K562 (cell line): ENCODE measurements around the gene FADS6. TPM values are rescaled to one million over a fixed set of nuclear protein-coding genes. Genes with fewer than 3 reads are reported as not detected.

Experiments used
- ATAC-seq: fragments of 200-7000 bp; cut with Tn5 transposase; 3 replicates; pipeline ENCODE4 v1.9.1; 2020; ENCODE audit warnings: moderate library complexity
- BruUV-seq: library from RNA; stranded (reverse); fragments of 400-500 nt; replicated peaks from 2 replicates; lab custom pipeline; 2021; lab: Mats Ljungman, UMichigan
- CTCF ChIA-PET: fragments of 300-600 bp; formaldehyde crosslinking; extraction: SDS; loops from one replicate; lab custom pipeline; 2021; ENCODE audit warnings: low intra/inter-chr PET ratio; lab: Yijun Ruan, JAX
- POLR2A ChIA-PET: fragments of 300-600, 350-650 bp; sonication (Branson Sonifier 250); formaldehyde crosslinking; extraction: SDS; loops from one replicate; lab custom pipeline; 2021; ENCODE audit warnings: antibody characterized with exemption, inconsistent platforms; lab: Yijun Ruan, JAX
- DNase-seq, 4 experiments: peaks; one replicate each; pipeline versions ENCODE4 v3.0.0 to v3.0.0-alpha.2; 2011 to 2018; ENCODE audit warnings: low spot score in 3 of 4, mixed read lengths in 3 of 4; ENCODE audit errors: extremely low read depth in 1 of 4
- FAIRE-seq: peaks from 2 replicates; lab custom pipeline; 2011; peaks lifted over from hg19 to GRCh38; lab: Jason Lieb, UNC
- H2AFZ ChIP-seq: 2 replicates; pipeline ENCODE4 v1.6.0; 2011; ENCODE audit warnings: low read depth, low read length, control low read depth, inconsistent platforms
- H3K27ac ChIP-seq: fragments of 200-600 bp; 3 replicates; pipeline ENCODE4 v1.8.0; 2011; ENCODE audit warnings: low read depth, mild to moderate bottlenecking, control low read depth, inconsistent platforms, low read length, moderate library complexity, mixed read lengths; ENCODE audit errors: extremely low read depth
- H3K27me3 ChIP-seq, 2 experiments: fragments of 300-600 bp in 1 of 2; 2 replicates in 1 of 2; 3 replicates in 1 of 2; pipeline versions ENCODE4 v1.6.0 to v1.8.0; 2011; ENCODE audit warnings: inconsistent platforms in 2 of 2, low read length in 2 of 2, mild to moderate bottlenecking in 1 of 2, mixed read lengths in 1 of 2, moderate library complexity in 1 of 2; ENCODE audit not compliant: control insufficient read depth in 2 of 2, insufficient read depth in 2 of 2
- H3K36me3 ChIP-seq: fragments of 300-600 bp; 3 replicates; pipeline ENCODE4 v1.8.0; 2011; ENCODE audit warnings: mild to moderate bottlenecking, low read length, inconsistent platforms; ENCODE audit not compliant: control insufficient read depth, insufficient read depth
- H3K4me1 ChIP-seq, 2 experiments: fragments of 200-600 bp in 1 of 2; replicated peaks in 1 of 2; 2 replicates in 1 of 2; 3 replicates in 1 of 2; pipeline versions ENCODE4 v1.5.1 to v1.8.0; 2011; ENCODE audit warnings: inconsistent platforms in 2 of 2, low read length in 2 of 2, mild to moderate bottlenecking in 1 of 2, mixed read lengths in 1 of 2, moderate library complexity in 1 of 2; ENCODE audit not compliant: control insufficient read depth in 2 of 2, insufficient read depth in 2 of 2
- H3K4me2 ChIP-seq: 2 replicates; pipeline ENCODE4 v1.6.1; 2011; ENCODE audit warnings: low read length, control low read depth, inconsistent platforms, mixed read lengths; ENCODE audit not compliant: insufficient read depth
- H3K4me3 ChIP-seq: fragments of 200-600 bp; sonication (generic), shearing (Covaris generic); 2 replicates; pipeline ENCODE4 v1.5.1; 2016; ENCODE audit warnings: control low read depth, inconsistent platforms
- H3K79me2 ChIP-seq: fragments of 200-600 bp; 3 replicates; pipeline ENCODE4 v1.8.0; 2011; ENCODE audit warnings: low read length, inconsistent platforms; ENCODE audit not compliant: control insufficient read depth, insufficient read depth
- H3K9ac ChIP-seq, 2 experiments: 2 replicates each; pipeline versions ENCODE4 v1.6.0 to v1.6.1; 2011; ENCODE audit warnings: low read depth in 2 of 2, low read length in 2 of 2, control low read depth in 1 of 2, inconsistent platforms in 1 of 2, mild to moderate bottlenecking in 1 of 2, mixed read lengths in 1 of 2; ENCODE audit not compliant: insufficient read depth in 1 of 2
- H3K9me1 ChIP-seq: one replicate; pipeline ENCODE4 v1.6.0; 2011; ENCODE audit warnings: inconsistent platforms, mild to moderate bottlenecking, low read length, moderate library complexity; ENCODE audit not compliant: control insufficient read depth, insufficient read depth
- H3K9me3 ChIP-seq: replicated peaks from 2 replicates; pipeline ENCODE4 v1.5.1; 2011; ENCODE audit warnings: low read depth, low read length, inconsistent platforms; ENCODE audit not compliant: control insufficient read depth, insufficient read depth
- H4K20me1 ChIP-seq: replicated peaks from 2 replicates; pipeline ENCODE4 v1.6.1; 2011; ENCODE audit warnings: low read length, inconsistent platforms, mixed read lengths; ENCODE audit not compliant: control insufficient read depth, insufficient read depth
- ARID1B ChIP-seq: fragments of 450-650 bp; IDR thresholded peaks from 2 replicates; pipeline ENCODE4 v1.6.1; 2016; ENCODE audit warnings: antibody characterized with exemption, mild to moderate bottlenecking, inconsistent platforms
- ATF3 ChIP-seq, 2 experiments: fragments of 450-650 bp in 1 of 2; sonication (generic) in 1 of 2; formaldehyde crosslinking in 1 of 2; IDR thresholded peaks in 1 of 2; conservative IDR thresholded peaks in 1 of 2; 2 replicates each; pipeline versions ENCODE4 v1.6.1 to v1.8.1; 2016 to 2023; ENCODE audit warnings: mild to moderate bottlenecking in 2 of 2, moderate library complexity in 2 of 2, inconsistent platforms in 1 of 2, missing genetic modification reagents in 1 of 2
- E2F3 ChIP-seq: fragments of 250-450 bp; sonication (Bioruptor Pico); IDR thresholded peaks from 2 replicates; pipeline ENCODE4 v1.4.0; 2020; ENCODE audit warnings: mild to moderate bottlenecking
- HDAC1 ChIP-seq, 2 experiments: fragments of 450-650 bp; IDR thresholded peaks; 2 replicates each; pipeline ENCODE4 v1.6.1; 2016 to 2017; ENCODE audit warnings: inconsistent platforms in 1 of 2, mild to moderate bottlenecking in 1 of 2, moderate library complexity in 1 of 2
- ID3 ChIP-seq, 2 experiments: fragments of 250-450 bp in 1 of 2; fragments of 450-650 bp in 1 of 2; sonication (Bioruptor Pico) in 1 of 2; IDR thresholded peaks; 2 replicates each; pipeline versions ENCODE4 v1.6.1 to v1.8.0; 2016 to 2021; ENCODE audit warnings: mild to moderate bottlenecking in 2 of 2, moderate library complexity in 2 of 2, missing compliant biosample characterization in 1 of 2, missing genetic modification characterization in 1 of 2
- IRF9 ChIP-seq: fragments of 450-650 bp; IDR thresholded peaks from 2 replicates; pipeline ENCODE4 v1.6.1; 2016; ENCODE audit warnings: missing biosample characterization, missing genetic modification characterization
- JUND ChIP-seq, 2 experiments: IDR thresholded peaks; 2 replicates in 1 of 2; 3 replicates in 1 of 2; pipeline ENCODE4 v1.6.1; 2011; ENCODE audit warnings: borderline replicate concordance in 2 of 2, low read depth in 2 of 2, low read length in 2 of 2, improper control_type of control experiment in 1 of 2, missing biosample characterization in 1 of 2, missing genetic modification characterization in 1 of 2, missing genetic modification reagents in 1 of 2
- MLX ChIP-seq, 2 experiments: fragments of 450-650 bp in 1 of 2; sonication (generic) in 1 of 2; formaldehyde crosslinking; conservative IDR thresholded peaks; 2 replicates each; pipeline versions ENCODE4 v1.4.0 to v1.8.1; 2020 to 2022; ENCODE audit warnings: mild to moderate bottlenecking in 1 of 2, missing genetic modification reagents in 1 of 2
- NCOA2 ChIP-seq, 2 experiments: fragments of 450-650 bp; IDR thresholded peaks; 2 replicates each; pipeline ENCODE4 v1.6.1; 2018; ENCODE audit warnings: mild to moderate bottlenecking in 2 of 2, moderate library complexity in 1 of 2; ENCODE audit not compliant: partially characterized antibody in 2 of 2
- SRF ChIP-seq, 2 experiments: fragments of 250-450, 450-650 bp in 1 of 2; sonication (Bioruptor Pico) in 1 of 2; sonication (generic) in 1 of 2; formaldehyde crosslinking; IDR thresholded peaks; 2 replicates each; pipeline versions ENCODE4 v1.5.0 to v1.5.1; 2020 to 2022; ENCODE audit warnings: mild to moderate bottlenecking in 1 of 2, missing genetic modification reagents in 1 of 2
- ZNF408 ChIP-seq: fragments of 250-450 bp; sonication (Bioruptor Pico); IDR thresholded peaks from 2 replicates; pipeline ENCODE4 v1.4.0; 2020; ENCODE audit warnings: low read depth, mild to moderate bottlenecking, moderate library complexity
- ZNF561 ChIP-seq: fragments of 450-650 bp; formaldehyde crosslinking; conservative IDR thresholded peaks from 2 replicates; pipeline ENCODE4 v1.4.0; 2020; ENCODE audit warnings: mild to moderate bottlenecking, moderate library complexity
- WGBS: fragments of 100-300 bp; shearing (Covaris generic); methylation state at CpG from one replicate; pipeline ENCODE4 v1.1.6; 2016; ENCODE audit warnings: low coverage, mixed read lengths; ENCODE audit not compliant: insufficient coverage; ENCODE audit errors: missing lambda C conversion rate; 5-methylcytosine and 5-hydroxymethylcytosine counted together
- in situ Hi-C: fragments of 300-500 bp; cut with MboI; formaldehyde crosslinking; loops from 4 replicates; pipeline ENCODE4 v1.15.0; 2018; ENCODE audit warnings: inconsistent platforms, mixed read lengths
- intact Hi-C: fragments of 100-400 bp; cut with micrococcal nuclease; formaldehyde crosslinking; loops from 2 replicates; pipeline ENCODE4 v1.14.2; 2022
- polyA plus RNA-seq, 8 experiments: library from polyadenylated mRNA; depleted of rRNA in 4 of 8; stranded (reverse) in 5 of 8; unstranded in 3 of 8; fragments of >200 nt; fragmentation: Nextera tagmentation in 2 of 8; fragmentation: Illumina TruSeq in 1 of 8; extraction: Ambion mirVana in 2 of 8; extraction: Trizol in 1 of 8; gene quantifications; 2 replicates each; pipeline versions ENCODE4 v1.2.1 to v1.2.3, GENCODE V29; 2011 to 2014; ENCODE audit warnings: inconsistent platforms in 1 of 8, missing spikeins in 1 of 8
- total RNA-seq, 7 experiments: library from RNA; depleted of rRNA in 6 of 7; stranded (reverse); fragments of >200 nt in 6 of 7; fragmentation: Illumina TruSeq in 2 of 7; extraction: Trizol in 2 of 7; gene quantifications; 2 replicates each; pipeline versions ENCODE4 v1.2.1 to v1.2.3, GENCODE V29; 2011 to 2021; ENCODE audit warnings: low replicate concordance in 1 of 7
- TF ChIP-seq, protein P1 (sequence below): fragments of 250-450 bp; sonication (Bioruptor Pico); IDR thresholded peaks from 2 replicates; pipeline ENCODE4 v1.8.0; 2022; ENCODE audit warnings: moderate library complexity, mild to moderate bottlenecking, inconsistent platforms

Gene FADS6
- total and polyA plus RNA-seq, 9 of the 15 experiments (the other 6 are each of a cell fraction or from before 2014, with no cell fraction given), result 0.18 to 0.22 TPM; not detected in 7

DNA sequence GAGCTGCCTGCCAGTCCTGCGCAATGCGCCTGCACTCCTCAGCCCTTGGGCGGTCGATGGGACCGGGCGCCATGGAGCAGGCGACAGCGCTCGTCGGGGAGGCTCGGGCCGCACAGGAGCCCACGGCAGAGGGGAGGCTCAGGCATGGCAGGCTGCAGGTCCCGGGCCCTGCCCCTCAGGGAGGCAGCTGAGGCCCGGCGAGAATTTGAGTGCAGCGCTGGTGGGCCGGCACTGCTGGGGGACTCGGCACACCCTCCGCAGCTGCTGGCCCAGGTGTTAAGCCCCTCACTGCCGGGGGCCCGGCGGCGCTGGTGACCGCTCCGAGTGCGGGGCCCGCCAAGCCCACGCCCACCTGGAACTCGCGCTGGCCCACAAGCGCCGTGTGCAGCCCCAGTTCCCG lies 13.6 kb upstream of the FADS6 start:
- Histone ChIP-seq H3K4me2 (no peak overlapping the region), H3K27me3 (peaks cover 4 to 7% of the 10 kb centered on the region in 2 experiments; a peak in 4 of 5 replicates), H2AFZ (no peak overlapping the region), H3K9me3 (no peaks in the 10 kb centered on the region), H3K9ac (no peak overlapping the region), H4K20me1 (no peaks in the 10 kb centered on the region), H3K4me3 (no peak overlapping the region), H3K27ac (no peak overlapping the region), H3K79me2 (no peaks in the 10 kb centered on the region), H3K4me1 (no peaks in the 10 kb centered on the region; a peak in 1 of 5 replicates), H3K9me1 (no peaks in the 10 kb centered on the region), H3K36me3 (no peaks in the 10 kb centered on the region)
- FAIRE-seq, result no peak
- intact Hi-C loops, result no loop called here
- ChIA-PET POLR2A (interaction anchor here (0.7 to 1.2 kb wide), 3 partner anchors 9 to 74 kb away, joined by 3 to 5 read pairs (median 3); partner anchors contain the start of gene FDXR), CTCF (no interaction called here)
- no peak for ATAC-seq
- in situ Hi-C loops, result no loop called here
- DNase-seq, result no peak
- WGBS, result 88% methylated on average over 22 of the region's 34 CpGs
- BruUV-seq, result no TSS peak
- no peak for TF ChIP-seq MLX (CRISPR knock-in tag; conservative IDR thresholded peaks at IDR 0.05)
- no peak for TF ChIP-seq ARID1B
- TF ChIP-seq ZNF561 (CRISPR knock-in tag), result no peak
- TF ChIP-seq SRF (CRISPR knock-in tag; IDR thresholded peaks at IDR 0.05), result no peak
- TF ChIP-seq ID3 (CRISPR knock-in tag; IDR thresholded peaks at IDR 0.05), result no peak
- TF ChIP-seq ID3 (tag; IDR thresholded peaks at IDR 0.05), result no peak
- TF ChIP-seq ATF3 (IDR thresholded peaks at IDR 0.05), result no peak
- TF ChIP-seq ATF3 (CRISPR knock-in tag; conservative IDR thresholded peaks at IDR 0.05), result no peak
- TF ChIP-seq NCOA2 (IDR thresholded peaks at IDR 0.05; ENCODE audit: partially characterized antibody in 2 of 2), result no peak
- no peak for TF ChIP-seq E2F3 (CRISPR knock-in tag)
- TF ChIP-seq JUND (IDR thresholded peaks at IDR 0.05; ENCODE audit: borderline replicate concordance, low read depth, low read length), result no peak
- TF ChIP-seq JUND (tag; IDR thresholded peaks at IDR 0.05; ENCODE audit: borderline replicate concordance, low read depth, low read length), result no peak
- no peak for TF ChIP-seq HDAC1 (IDR thresholded peaks at IDR 0.05)
- TF ChIP-seq, protein P1, sequence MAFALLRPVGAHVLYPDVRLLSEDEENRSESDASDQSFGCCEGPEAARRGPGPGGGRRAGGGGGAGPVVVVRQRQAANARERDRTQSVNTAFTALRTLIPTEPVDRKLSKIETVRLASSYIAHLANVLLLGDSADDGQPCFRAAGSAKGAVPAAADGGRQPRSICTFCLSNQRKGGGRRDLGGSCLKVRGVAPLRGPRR (CRISPR knock-in tag), result no peak
- TF ChIP-seq ZNF408, result no peak
- TF ChIP-seq IRF9, result no peak
